ENCODE measurements around the gene LILRA5. TPM values are rescaled to one million over a fixed set of nuclear protein-coding genes. Genes with fewer than 3 reads are reported as not detected.
"Not testable (repeated sequence)": the region's sequence is repeated elsewhere in the genome, so short reads cannot be mapped to it uniquely, and the experiment has no call there.

Gene LILRA5
- total RNA-seq, 2 donors from 2014 or later = 9.6 to 12.2 TPM

- Histone ChIP-seq H3K4me1 (ENCODE audit: control insufficient read depth in 1 of 2, low read depth in 2 of 2) (no peaks in the 10 kb centered on the region), H3K36me3 (no peaks in the 10 kb centered on the region), H3K27me3 (replicated peaks; ENCODE audit: insufficient read depth) (no peaks in the 10 kb centered on the region), H3K4me3 (no peak overlapping the region), H3K27ac (no peak overlapping the region), H3K9me3 (no peaks in the 10 kb centered on the region)
- DNase-seq (ENCODE audit: low spot score) (no peak), ATAC-seq (ENCODE audit: insufficient number of reproducible peaks, low FRiP score, low read depth) (no peak)
- TF ChIP-seq CTCF (IDR thresholded peaks at IDR 0.05) = no peak
Observed at GRCh38 chr19:54297759-54298305, 15.1 kb downstream of the LILRA5 start.

GRCh38 chr19:54294539-54294938 lies 18.4 kb downstream of the LILRA5 start:
- no peak for DNase-seq (ENCODE audit: low spot score)
- Histone ChIP-seq H3K27me3 (replicated peaks; ENCODE audit: insufficient read depth) (no peaks in the 10 kb centered on the region), H3K4me3 (no peak overlapping the region)

GRCh38 chr19:54289160-54289559 lies 23.8 kb downstream of the LILRA5 start:
- not testable (repeated sequence) for ATAC-seq (ENCODE audit: insufficient number of reproducible peaks, low FRiP score, low read depth); H3K9me3 ChIP-seq; H3K27me3 ChIP-seq (replicated peaks; ENCODE audit: insufficient read depth); H3K4me1 ChIP-seq (ENCODE audit: control insufficient read depth in 1 of 2, low read depth in 2 of 2); H3K4me3 ChIP-seq; H3K27ac ChIP-seq; DNase-seq (ENCODE audit: low spot score); H3K36me3 ChIP-seq

More at GRCh38 chr19:54294539-54294938, 18.4 kb downstream of the LILRA5 start:
- no peak for TF ChIP-seq CTCF (IDR thresholded peaks at IDR 0.05)
- H3K9me3 ChIP-seq = no peaks in the 10 kb centered on the region
- no peak for ATAC-seq (ENCODE audit: insufficient number of reproducible peaks, low FRiP score, low read depth)
- no peaks in the 10 kb centered on the region for H3K36me3 ChIP-seq
- H3K4me1 ChIP-seq (ENCODE audit: control insufficient read depth in 1 of 2, low read depth in 2 of 2) = no peaks in the 10 kb centered on the region
- H3K27ac ChIP-seq = no peak overlapping the region

- DNase-seq (ENCODE audit: low spot score) (no peak), ATAC-seq (ENCODE audit: insufficient number of reproducible peaks, low FRiP score, low read depth) (no peak)
- Histone ChIP-seq H3K27me3 (replicated peaks; ENCODE audit: insufficient read depth) (no peaks in the 10 kb centered on the region), H3K4me1 (ENCODE audit: control insufficient read depth in 1 of 2, low read depth in 2 of 2) (no peaks in the 10 kb centered on the region), H3K9me3 (no peaks in the 10 kb centered on the region), H3K27ac (no peak overlapping the region), H3K36me3 (no peaks in the 10 kb centered on the region), H3K4me3 (no peak overlapping the region)
- no peak for TF ChIP-seq CTCF (IDR thresholded peaks at IDR 0.05)
Observed at GRCh38 chr19:54287456-54287855, 25.5 kb downstream of the LILRA5 start.

- not testable (repeated sequence) for H3K4me1 ChIP-seq (ENCODE audit: control insufficient read depth in 1 of 2, low read depth in 2 of 2); H3K27ac ChIP-seq; H3K4me3 ChIP-seq; DNase-seq (ENCODE audit: low spot score); H3K36me3 ChIP-seq; ATAC-seq (ENCODE audit: insufficient number of reproducible peaks, low FRiP score, low read depth); H3K9me3 ChIP-seq; H3K27me3 ChIP-seq (replicated peaks; ENCODE audit: insufficient read depth)
Observed at GRCh38 chr19:54286283-54286682, 26.7 kb downstream of the LILRA5 start.

GRCh38 chr19:54285427-54286056 lies 27.4 kb downstream of the LILRA5 start:
- ATAC-seq (ENCODE audit: insufficient number of reproducible peaks, low FRiP score, low read depth) = not testable (repeated sequence)

More at GRCh38 chr19:54285427-54286056, 27.4 kb downstream of the LILRA5 start:
- H3K9me3 ChIP-seq; H3K27ac ChIP-seq; H3K36me3 ChIP-seq; H3K27me3 ChIP-seq (replicated peaks; ENCODE audit: insufficient read depth); DNase-seq (ENCODE audit: low spot score); H3K4me3 ChIP-seq; H3K4me1 ChIP-seq (ENCODE audit: control insufficient read depth in 1 of 2, low read depth in 2 of 2): not testable (repeated sequence)
